Measurements from ENCODE around the gene KIF26B.

The KIF26B gene

GRCh38 chr1:245234217-245235081, 79.7 kb downstream of the KIF26B start:
- DNase-seq (ENCODE audit: low spot score) (no peak), FAIRE-seq (no peak)

GRCh38 chr1:245235156-245235555, 80.4 kb downstream of the KIF26B start:
- no peak for FAIRE-seq

GRCh38 chr1:245240648-245241165, 85.9 kb downstream of the KIF26B start:
- DNase-seq (ENCODE audit: low spot score) (no peak), FAIRE-seq (no peak)

More at GRCh38 chr1:245235156-245235555, 80.4 kb downstream of the KIF26B start:
- DNase-seq (ENCODE audit: low spot score), result no peak

GRCh38 chr1:245241526-245242130, 86.8 kb downstream of the KIF26B start:
- FAIRE-seq (no peak), DNase-seq (ENCODE audit: low spot score) (no peak)

- no peak for FAIRE-seq
Measured at GRCh38 chr1:245242989-245243388, 88.2 kb downstream of the KIF26B start.

GRCh38 chr1:245245021-245245667, 90.4 kb downstream of the KIF26B start:
- FAIRE-seq (no peak), DNase-seq (ENCODE audit: low spot score) (no peak)

More at GRCh38 chr1:245242989-245243388, 88.2 kb downstream of the KIF26B start:
- DNase-seq (ENCODE audit: low spot score), result no peak

- DNase-seq (ENCODE audit: low spot score) (no peak), FAIRE-seq (no peak)
Measured at GRCh38 chr1:245246433-245246832, 91.6 kb downstream of the KIF26B start.

GRCh38 chr1:245247356-245247755, 92.6 kb downstream of the KIF26B start:
- no peak for FAIRE-seq
- no peak for DNase-seq (ENCODE audit: low spot score)

- DNase-seq (ENCODE audit: low spot score), result no peak
- no peak for FAIRE-seq
Measured at GRCh38 chr1:245247801-245248200, 93.0 kb downstream of the KIF26B start.

GRCh38 chr1:245248231-245248731, 93.5 kb downstream of the KIF26B start:
- FAIRE-seq (no peak), DNase-seq (ENCODE audit: low spot score) (no peak)

- DNase-seq (ENCODE audit: low spot score), result no peak
- no peak for FAIRE-seq
Measured at GRCh38 chr1:245255783-245256182, 101.0 kb downstream of the KIF26B start.

- no peak for DNase-seq (ENCODE audit: low spot score)
- FAIRE-seq, result no peak
Measured at GRCh38 chr1:245256528-245256927, 101.7 kb downstream of the KIF26B start.

GRCh38 chr1:245258271-245258920, 103.6 kb downstream of the KIF26B start:
- DNase-seq (ENCODE audit: low spot score), result peak; percentile 82
- FAIRE-seq, result peak; percentile 82

GRCh38 chr1:245260110-245260882, 105.5 kb downstream of the KIF26B start:
- DNase-seq (ENCODE audit: low spot score) (peak; percentile 95), FAIRE-seq (peak; percentile 97)

GRCh38 chr1:245260883-245261282, 106.1 kb downstream of the KIF26B start:
- DNase-seq (ENCODE audit: low spot score) (no peak), FAIRE-seq (no peak)

- peak; percentile 98 for FAIRE-seq
- DNase-seq (ENCODE audit: low spot score), result peak; percentile 97
Measured at GRCh38 chr1:245261786-245262185, 107.0 kb downstream of the KIF26B start.

GRCh38 chr1:245263529-245264095, 108.8 kb downstream of the KIF26B start:
- DNase-seq (ENCODE audit: low spot score) (peak; percentile 39), FAIRE-seq (no peak)

GRCh38 chr1:245264226-245264625, 109.4 kb downstream of the KIF26B start:
- FAIRE-seq (peak; percentile 62), DNase-seq (ENCODE audit: low spot score) (no peak)

GRCh38 chr1:245266105-245266504, 111.3 kb downstream of the KIF26B start:
- FAIRE-seq (no peak), DNase-seq (ENCODE audit: low spot score) (no peak)

- FAIRE-seq (no peak), DNase-seq (ENCODE audit: low spot score) (no peak)
Measured at GRCh38 chr1:245270063-245270462, 115.3 kb downstream of the KIF26B start.

Measured in RCC 7860 (cell line).